Left kidney (tissue), 2 donors: ENCODE measurements around the gene CPT2. TPM values are rescaled to one million over a fixed set of nuclear protein-coding genes. Genes with fewer than 3 reads are reported as not detected.

Experiments used
- DNase-seq: peaks from one replicate; pipeline ENCODE4 v3.0.0-alpha.2; 2013
- polyA plus RNA-seq: library from polyadenylated mRNA; unstranded; fragments of 120-200 nt; gene quantifications from one replicate; pipeline ENCODE4 v1.2.1, GENCODE V29; 2013; ENCODE audit not compliant: insufficient read length

The CPT2 gene
- polyA plus RNA-seq, 1 donor = 28.9 TPM

GRCh38 chr1:53210954-53211353 lies 14.3 kb downstream of the CPT2 start:
- no peak for DNase-seq

DNA sequence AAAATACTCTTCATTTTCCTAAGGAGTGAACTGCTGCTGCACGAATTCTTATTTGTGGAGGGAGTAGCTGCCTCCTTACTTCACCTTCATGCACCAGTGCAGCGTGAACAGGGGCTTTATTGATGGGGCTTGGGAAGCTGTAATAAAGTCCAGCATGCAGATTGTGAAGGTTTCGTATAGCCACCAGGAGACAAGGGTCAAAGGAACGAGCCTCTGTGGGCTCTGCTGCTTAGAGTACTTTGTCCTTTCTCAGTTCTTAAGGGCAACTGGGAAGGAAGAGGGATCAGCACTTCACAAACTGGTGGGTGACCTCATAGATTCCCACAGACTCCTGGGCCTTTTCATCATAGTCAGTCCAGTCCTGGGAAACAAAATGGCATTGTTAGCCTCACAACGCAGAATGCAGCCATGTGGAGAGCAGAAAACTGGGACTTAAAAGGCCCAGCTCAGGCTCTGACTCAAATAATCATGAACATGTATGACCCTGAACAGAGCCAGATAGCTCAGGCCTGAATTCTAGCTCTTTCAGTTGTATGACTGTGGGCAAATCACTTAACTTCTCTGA lies 17.8 kb downstream of the CPT2 start:
- DNase-seq = peak; percentile 7

- no peak for DNase-seq
Measured at GRCh38 chr1:53218201-53218600, 21.6 kb downstream of the CPT2 start.

GRCh38 chr1:53219711-53220110 lies 23.1 kb downstream of the CPT2 start:
- DNase-seq = peak; percentile 2

GRCh38 chr1:53220171-53220961 lies 23.7 kb downstream of the CPT2 start, which contains the start of gene CZIB:
Gene CZIB, minus strand, starts transcription at chr1:53220634. Its CDS starts 59 bp downstream, at chr1:53220575.
- peak; percentile 91 for DNase-seq

DNA sequence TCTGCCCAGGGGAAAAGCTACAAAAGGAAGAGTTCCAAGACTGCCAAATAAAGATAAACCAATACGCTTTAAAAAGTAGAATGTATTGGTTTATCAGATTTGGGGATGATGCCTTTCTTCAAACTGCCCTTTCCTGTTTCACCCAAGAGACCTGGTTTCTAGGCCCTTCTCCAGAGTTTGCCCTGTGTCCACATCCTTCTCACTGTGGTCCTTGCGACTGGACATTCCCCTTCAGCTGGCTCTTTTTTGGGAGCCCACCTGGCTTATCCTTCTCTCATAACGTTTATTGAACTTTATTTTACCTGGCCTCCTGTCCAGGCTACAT lies 24.3 kb downstream of the CPT2 start:
- DNase-seq = no peak

- DNase-seq = no peak
Measured at GRCh38 chr1:53237638-53238037, 41.0 kb downstream of the CPT2 start.

DNA sequence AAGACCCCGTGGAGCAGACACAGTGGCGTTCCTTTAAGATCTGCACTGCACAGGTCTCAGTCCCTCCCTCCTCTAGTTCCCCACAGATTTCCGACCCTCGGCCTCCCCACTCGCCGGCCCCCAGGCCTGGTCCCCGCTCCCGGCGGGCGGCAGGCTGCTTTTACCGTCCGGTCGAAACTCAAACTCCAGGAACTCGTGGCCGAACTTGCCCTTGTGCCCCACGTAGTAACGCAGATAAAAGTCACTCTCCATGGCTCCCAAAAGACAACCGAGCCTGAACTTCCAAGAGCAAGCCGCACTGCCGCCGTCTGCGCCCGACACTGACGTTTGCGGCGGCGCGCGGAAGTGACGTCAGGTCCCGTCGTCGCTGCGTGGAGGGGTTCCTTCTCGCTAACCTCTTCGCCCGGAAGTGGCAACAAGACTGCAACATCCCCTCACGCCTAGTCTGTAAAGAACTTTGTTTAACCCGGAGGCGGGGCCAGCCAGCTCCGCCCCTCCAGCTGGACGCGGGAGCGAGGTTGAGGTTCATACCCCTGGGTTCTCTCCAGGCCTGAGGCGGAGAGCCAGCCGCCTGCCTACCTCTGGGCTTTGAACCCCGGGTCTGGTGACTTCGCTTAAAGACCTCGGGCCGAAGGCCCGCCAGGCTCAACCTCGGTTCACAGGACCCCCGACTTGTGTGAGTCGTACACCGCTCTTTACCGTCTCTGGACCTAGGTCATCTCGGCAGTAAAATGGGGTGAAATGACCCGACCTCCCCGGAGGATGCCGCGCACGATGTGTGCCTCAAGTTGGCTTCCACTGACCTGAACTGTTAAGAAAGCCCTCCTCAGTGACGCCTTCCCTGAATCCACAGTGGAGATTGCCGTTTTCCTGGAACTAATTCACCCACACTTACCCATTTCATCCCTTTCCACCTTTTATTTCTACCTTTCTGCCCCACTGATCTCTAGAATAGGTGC lies 41.9 kb downstream of the CPT2 start, which contains the start of gene MAGOH:
Gene MAGOH (minus strand): TSS at position 322 of the 959 bp plus-strand sequence. CDS start 70 bp downstream, at position 252.
- DNase-seq = peak; percentile 94

DNA sequence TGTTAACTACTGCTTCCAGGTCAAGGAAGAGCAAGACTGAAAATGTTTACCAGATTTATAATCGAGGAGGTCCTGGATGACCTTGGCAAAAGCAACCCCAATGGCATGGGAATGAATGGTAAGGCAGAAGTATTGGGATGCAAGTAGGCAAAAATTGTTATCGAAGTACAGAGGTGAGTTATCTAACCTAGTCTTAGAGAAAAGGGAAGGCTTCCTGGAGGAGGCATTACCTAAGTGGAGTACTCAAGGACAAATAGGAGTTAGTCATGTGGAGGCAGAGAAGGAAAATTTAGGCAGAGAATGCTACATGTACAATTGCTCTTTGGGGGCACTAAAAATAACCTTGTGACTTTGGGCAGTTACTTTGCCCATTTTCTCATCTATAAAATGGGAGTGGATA lies 45.2 kb downstream of the CPT2 start:
- DNase-seq = no peak

GRCh38 chr1:53242381-53242780 lies 45.8 kb downstream of the CPT2 start:
- DNase-seq = no peak

DNA sequence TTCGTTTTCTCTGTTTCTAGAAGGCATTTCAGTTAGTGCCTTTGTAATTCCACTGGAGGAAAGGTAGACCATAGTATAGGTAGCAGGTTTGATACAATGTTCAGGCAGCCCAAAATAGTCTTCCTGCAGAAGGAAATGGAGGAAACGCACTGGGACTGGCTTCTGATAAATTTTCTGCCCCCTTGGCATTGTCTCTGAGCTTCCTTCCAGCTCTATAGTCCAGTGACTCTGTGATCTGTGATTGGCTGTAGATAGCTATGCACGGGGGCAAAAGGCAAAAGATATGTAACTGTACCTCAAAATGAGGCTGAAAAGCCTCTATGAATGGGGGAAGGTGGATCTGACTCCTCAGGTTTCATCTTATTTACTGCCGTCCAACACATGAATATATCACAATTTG lies 47.5 kb downstream of the CPT2 start:
- DNase-seq = no peak

DNA sequence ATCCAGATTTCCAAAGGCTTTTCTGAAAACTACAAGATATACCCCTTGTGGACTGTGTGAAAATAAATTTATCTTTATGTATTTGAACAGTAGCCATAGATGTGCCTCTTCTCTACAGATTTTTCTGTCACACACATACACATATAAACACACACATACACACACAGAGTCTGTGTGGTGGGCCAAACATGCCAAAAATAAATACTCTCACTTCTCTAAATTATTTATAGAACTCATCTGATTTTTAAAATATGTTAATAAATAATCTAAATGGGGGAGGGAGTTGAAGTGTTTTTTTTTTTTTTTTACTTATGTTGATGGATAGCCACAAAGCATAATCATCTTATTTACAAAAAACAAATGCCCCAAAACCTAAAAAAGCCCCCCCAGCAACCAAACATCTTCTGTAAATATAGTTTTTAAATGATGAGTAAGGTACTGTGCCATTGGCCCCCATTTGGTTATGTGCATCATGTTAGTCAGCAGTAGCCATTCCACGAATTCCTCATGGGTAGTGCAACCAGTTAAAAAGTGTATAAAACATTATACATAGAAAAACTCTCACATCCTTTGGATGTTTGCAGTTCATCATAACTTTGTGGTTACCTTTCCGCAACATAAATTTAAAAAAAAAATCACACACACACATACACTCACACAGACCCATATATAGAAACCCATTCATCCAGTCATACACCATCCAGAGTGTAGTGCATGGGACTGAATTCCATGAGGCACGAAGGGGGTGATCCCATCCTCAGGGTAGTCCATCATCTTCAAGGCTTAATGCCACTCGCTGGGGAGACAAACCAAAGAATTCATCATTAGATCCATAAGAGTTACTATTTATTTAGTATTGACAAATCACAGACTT lies 49.9 kb downstream of the CPT2 start:
- no peak for DNase-seq

DNA sequence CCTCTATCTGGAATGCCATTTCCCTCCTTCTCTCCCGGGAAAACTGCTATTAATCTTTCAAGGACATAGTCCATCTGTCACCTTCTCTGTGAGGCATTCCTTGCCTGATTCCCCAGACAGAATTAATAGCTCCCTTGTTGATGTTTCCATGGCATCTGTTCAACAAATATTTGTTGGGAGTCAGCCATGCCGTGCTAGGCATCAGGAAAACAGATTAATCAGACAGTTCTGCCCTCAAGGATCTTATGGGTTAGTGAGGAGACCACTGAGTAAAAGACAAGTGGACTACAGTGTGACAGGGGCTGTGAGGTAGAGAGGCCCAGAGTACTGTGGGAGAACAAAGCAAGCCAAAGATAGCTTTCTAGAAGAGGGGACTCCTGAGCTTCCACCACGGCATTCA lies 53.1 kb downstream of the CPT2 start:
- no peak for DNase-seq

DNA sequence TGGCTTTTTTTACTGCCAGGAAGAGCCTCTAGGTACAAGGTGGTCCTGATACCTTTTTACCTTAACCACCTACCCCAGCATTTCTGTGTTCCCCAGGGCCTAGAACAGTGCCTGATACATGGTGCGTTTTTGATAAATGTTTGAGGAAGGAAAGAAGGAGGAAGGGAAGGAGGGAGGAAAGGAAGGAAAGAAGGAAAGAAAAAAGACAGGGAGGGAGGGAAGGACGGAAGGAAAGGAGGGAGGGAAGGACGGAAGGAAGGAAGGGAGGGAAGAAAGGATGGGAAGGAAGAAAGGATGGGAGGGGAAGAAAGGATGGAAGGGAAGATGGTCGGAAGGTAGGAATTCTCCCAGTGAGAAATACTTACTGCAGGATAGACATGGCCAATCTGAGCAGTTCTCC lies 53.7 kb downstream of the CPT2 start:
- DNase-seq = no peak

GRCh38 chr1:53254011-53254640 lies 57.5 kb downstream of the CPT2 start:
- DNase-seq = no peak

- no peak for DNase-seq
Measured at GRCh38 chr1:53255031-53255430, 58.4 kb downstream of the CPT2 start.

DNA sequence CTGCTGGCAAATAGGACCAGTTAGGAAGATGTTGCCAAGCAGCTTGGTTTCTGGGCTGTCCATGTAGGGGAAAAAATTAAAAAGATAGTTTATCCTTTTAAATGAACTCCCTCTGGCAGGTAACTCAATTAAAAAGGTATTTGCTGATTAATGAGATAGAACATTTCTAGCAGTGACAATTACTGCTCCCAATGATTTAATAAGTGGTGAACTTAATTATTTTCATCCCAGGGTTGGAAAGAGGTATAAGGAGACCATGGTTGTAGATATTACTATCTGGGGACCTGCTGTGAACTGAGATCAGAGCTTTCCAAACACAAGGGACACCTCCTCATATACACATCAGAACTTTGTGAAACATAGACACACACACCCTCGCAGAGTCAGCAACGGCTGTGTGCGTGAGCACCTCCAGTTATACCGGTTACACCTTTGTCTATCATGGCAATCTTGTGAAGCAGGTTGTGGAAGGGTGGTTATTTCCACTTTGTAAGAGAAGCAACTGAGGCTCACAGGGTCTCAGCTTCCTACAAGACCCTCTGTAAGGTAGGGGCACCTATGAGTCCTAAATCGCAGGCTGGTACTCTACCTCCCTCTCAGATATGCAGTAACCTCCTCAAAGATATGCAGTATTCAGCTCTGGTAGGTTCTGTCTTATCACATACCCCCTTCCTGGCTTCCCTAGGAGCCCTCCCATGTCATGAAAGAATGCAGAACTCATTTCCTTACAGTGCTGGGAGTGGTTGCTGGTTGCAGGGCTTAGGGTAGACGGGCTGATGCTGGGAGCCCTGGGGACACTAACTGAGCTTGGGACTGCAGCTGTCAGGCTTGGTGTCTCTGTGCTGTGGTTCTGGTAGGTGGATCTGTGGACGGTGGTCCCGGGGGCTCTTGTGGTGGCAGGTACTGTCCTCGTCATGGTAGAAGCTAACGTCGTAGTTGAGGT lies 60.2 kb downstream of the CPT2 start:
- no peak for DNase-seq

GRCh38 chr1:53257454-53258081 lies 60.9 kb downstream of the CPT2 start:
- DNase-seq = no peak

DNA sequence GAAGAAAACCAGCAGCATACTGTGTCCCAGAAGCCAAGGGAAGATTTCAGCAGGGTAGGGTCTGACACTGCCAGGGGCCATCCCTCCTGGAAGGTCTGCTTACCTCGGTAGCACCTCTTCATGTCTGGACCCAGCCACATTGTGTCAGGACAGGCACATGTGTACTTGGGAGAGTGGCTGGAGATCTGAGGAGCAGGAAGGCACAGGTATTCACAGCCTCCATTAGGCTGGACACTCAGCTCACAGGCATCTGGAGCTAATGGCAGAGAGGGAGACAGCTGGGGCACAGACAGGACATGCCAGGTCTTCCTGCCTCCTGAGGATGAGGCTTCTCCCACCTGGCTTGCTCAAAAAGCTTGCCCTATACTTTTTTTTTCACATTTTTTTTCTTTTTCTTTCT lies 61.6 kb downstream of the CPT2 start:
- DNase-seq = no peak

DNA sequence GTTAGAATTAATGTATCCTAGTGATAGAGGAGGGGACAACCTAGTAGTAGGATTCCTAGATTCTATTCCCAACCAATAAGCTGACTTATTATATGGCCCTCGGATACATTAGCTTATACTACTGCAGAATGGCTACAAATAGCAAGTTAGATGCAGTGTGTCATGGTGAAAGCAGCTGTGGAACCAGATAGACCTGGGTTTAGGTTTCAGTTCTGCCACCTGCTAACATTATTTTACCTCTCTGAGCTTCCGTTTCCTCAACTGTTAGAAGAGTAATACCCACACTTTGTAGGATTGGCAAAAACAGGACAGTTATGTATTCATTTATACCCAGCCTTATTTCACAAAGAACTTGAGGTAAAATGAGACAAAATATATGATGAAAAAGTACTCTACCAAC lies 63.3 kb downstream of the CPT2 start:
- no peak for DNase-seq
